ACHN (cell line): ENCODE data around the gene USP48.

Experiments
- DNase-seq: peaks from one replicate; pipeline ENCODE4 v3.0.0-alpha.2; 2015
- in situ Hi-C: cut with HindIII; loops from 2 replicates; pipeline ENCODE4 v1.10.0; 2017; ENCODE audit warnings: low sequenced_read_pairs, low pct_ligation_motif_present, low pct_unique_long_range_greater_than_20kb

USP48 gene

GRCh38 chr1:21721295-21721985, 61.5 kb downstream of the USP48 start:
- in situ Hi-C loops: no loop called here
- no peak for DNase-seq

- in situ Hi-C loops: no loop called here
- no peak for DNase-seq
These were observed 66.8 kb downstream of the USP48 start for GRCh38 chr1:21716169-21716568.

DNA sequence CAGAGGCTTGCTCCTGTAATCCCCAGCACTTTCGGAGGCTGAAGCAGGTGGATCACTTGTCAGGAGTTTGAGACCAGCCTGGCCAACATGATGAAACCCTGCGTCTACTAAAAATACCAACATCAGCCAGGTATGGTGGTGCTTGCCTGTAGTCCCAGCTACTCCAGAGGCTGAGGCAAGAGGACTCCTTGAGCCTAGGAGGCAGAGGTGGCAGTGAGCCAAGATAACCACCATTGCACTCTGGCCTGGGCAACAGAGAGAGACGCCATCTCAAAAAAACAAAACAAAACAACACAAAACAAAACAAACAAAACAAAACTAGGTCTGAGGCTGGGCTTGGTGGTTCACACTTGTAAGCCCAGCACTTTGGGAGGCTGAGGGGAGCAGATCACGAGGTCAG, 75.1 kb downstream of the USP48 start:
- in situ Hi-C loops: no loop called here

DNA sequence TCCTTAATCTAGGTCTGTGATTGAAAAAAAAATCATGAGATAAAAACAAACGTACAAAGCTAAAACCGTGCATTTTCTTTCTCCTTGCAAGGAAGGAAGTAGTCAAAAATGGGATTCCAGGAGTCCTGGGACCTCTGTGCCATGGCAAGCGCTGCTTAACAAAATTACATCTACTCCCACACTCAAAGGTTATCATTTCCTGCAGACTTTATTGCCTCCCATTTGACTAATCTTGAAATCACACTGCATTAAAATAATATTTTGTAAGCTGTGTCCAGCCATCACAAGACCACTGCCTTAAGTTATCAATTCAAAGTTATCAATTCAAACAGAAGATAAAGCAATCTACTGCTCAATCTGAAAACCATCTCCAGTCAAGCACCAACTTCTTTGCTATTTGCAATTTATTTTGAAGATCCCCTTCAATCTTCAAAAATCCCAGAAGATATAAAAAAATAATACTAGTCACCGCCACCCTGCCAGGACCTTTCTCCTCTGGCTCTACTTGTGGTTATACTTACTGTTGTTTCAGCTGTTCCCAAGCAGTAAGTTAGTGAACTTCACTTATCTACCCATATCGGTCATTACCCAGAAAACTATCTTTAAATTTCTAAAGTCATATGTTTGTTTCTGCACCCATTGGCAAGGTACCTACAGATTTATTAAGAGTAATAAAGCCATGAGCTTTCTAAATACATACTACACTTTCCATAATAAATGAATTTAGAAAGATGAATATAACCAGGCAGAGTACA, 75.7 kb downstream of the USP48 start:
- in situ Hi-C loops: no loop called here

More for the DNA sequence above, 75.1 kb downstream of the USP48 start:
- no peak for DNase-seq

DNA sequence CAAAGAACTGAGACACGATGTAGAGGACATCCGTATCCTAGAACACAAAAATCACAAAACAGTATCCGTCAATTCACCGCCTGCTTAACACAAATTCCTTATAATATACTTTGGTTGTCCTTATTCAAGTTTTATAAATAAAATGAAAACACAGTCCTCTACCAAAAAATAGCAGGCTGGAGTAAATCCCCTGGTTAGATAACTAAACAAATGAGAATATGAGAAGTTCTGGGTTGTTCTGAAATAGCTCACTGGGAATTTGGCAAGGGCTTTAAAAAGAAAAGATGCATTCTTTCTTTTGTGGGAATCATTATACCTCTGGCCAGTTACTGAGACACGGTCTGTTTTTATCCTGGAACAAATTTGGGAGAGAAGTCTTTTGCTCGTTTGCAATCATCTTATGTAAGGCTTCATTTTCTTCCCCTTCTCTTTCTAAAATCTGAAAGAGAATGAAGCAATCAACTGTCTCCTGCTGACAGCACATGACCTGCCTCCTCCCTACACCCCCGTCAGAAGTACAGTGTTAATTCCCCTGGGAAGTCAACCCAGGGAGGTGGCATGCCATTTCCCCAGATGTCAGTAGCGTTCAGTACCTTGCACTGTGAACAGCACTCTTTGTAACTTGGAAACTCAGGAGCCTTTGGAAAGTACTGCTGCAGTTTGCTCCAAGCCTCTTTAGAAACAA, 76.7 kb downstream of the USP48 start:
- in situ Hi-C loops: no loop called here
- DNase-seq: no peak

More for the DNA sequence above, 75.7 kb downstream of the USP48 start:
- no peak for DNase-seq

- in situ Hi-C loops: no loop called here
- DNase-seq: no peak
These were observed 77.5 kb downstream of the USP48 start for GRCh38 chr1:21705303-21705980.

GRCh38 chr1:21704145-21704544, 78.8 kb downstream of the USP48 start:
- in situ Hi-C loops: no loop called here
- no peak for DNase-seq

- in situ Hi-C loops: no loop called here
- DNase-seq: peak; percentile 41
These were observed 79.5 kb downstream of the USP48 start for GRCh38 chr1:21703318-21703963.

DNA sequence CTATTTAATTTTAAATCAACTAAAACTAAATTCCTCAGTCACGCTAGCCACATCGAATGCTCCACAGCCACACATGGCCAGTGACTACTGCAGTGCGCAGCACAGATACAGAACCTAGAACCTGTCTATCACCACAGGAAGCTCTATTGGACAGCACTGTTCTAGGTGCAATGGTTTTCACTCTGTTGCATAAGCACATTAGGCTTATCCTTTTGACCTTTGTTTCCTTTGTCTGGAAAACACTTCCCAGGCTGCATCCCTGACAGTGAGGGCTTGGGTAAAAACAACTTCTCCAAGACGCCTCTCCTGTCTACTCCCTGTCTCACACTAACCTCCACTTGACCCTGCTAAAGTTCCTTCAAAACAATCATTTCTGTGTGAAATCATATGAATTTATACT, 80.2 kb downstream of the USP48 start:
- in situ Hi-C loops: no loop called here
- no peak for DNase-seq

GRCh38 chr1:21701401-21701800, 81.5 kb downstream of the USP48 start:
- no peak for DNase-seq
- in situ Hi-C loops: no loop called here

- DNase-seq: no peak
- in situ Hi-C loops: no loop called here
These were observed 82.9 kb downstream of the USP48 start for GRCh38 chr1:21700094-21700493.

DNA sequence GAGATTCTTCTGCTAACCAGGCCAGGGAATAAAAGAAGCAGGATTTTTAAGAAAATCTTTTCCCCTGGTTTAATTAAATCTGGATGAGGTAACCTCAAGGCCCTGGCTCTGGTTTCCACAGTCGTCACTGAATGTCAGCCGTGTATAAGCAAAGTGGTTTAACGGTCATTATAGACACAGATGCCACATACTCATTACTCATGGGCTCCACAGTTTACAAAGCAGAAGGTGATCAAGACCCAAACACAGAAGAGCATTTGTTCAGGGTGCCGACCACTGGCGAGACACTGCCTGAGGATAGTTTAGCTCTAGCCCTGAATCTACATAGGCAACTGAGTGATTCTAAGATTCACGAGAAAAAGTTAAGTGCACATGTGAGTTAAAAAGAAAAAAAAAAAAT, 86.0 kb downstream of the USP48 start:
- DNase-seq: no peak
- in situ Hi-C loops: no loop called here

- in situ Hi-C loops: no loop called here
- no peak for DNase-seq
These were observed 89.2 kb downstream of the USP48 start for GRCh38 chr1:21693732-21694131.

DNA sequence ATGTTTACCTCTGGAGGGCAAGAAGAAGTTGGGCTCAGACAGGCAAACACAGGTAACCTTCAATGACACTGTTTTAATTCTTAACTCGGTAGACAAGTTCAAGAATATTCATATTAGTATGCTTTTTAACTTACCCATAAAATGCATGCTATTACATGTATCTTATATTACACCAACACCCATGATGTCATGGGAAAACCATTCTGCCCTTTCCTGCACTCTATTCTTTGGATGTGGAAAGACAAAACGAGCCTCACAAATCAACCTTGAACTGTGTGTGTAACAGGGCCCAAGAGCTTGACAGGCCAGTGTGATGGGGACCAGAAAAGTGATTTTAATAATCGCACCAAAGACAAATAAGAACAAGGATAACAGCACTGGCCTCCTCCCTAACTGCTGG, 91.2 kb downstream of the USP48 start:
- in situ Hi-C loops: no loop called here
- DNase-seq: no peak

GRCh38 chr1:21689661-21690372, 93.1 kb downstream of the USP48 start:
- no peak for DNase-seq
- in situ Hi-C loops: no loop called here

GRCh38 chr1:21687081-21687529, 95.8 kb downstream of the USP48 start:
- no peak for DNase-seq
- in situ Hi-C loops: no loop called here

DNA sequence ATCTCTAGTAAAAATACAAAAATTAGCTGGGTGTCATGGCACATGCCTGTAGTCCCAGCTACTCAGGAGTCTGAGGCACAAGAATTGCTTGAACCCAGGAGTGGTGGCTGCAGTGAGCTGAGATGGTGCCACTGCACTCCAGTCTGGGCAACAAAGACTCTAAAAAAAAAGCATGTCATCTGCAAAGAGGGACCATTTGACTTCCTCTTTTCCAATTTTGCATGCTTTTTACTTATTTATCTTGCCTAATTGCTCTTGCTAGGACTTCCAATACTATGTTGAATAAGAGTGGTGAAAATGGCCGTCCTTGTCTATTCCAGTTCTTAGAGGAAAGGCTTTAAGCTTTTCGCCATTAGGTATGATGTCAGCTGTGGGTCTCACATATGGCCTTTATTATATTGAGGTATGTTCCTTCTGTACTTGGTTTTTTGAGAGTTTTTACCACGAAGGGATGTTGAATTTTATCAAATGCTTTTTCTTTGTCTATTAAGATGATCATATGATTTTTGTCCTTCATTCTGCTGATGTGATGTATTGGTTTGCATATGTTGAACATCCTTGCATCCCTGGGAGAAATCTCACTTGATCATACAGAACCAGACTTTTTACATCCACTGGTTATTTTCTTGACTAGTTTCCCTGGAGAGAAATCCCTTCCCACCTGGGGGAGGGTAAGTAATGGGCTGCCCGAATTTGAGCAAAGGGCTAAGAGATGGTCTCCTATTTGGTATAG, 96.8 kb downstream of the USP48 start:
- in situ Hi-C loops: no loop called here
- no peak for DNase-seq
